Lower lobe of right lung (tissue), 2 donors: Measurements from ENCODE around the gene PTPN14. TPM values are rescaled to one million over a fixed set of nuclear protein-coding genes. Genes with fewer than 3 reads are reported as not detected.

Experiments
- ATAC-seq, 2 donors: fragments of 200-7000 bp; cut with Tn5 transposase; one replicate each; pipeline ENCODE4 v1.9.1; 2020 to 2022; ENCODE audit warnings: mild to moderate bottlenecking in 2 of 2, moderate library complexity in 2 of 2
- DNase-seq: peaks from one replicate; pipeline ENCODE4 v3.0.0-alpha.2; 2020
- H3K27ac ChIP-seq: fragments of 200-600 bp; one replicate; pipeline ENCODE4 v1.8.0; 2022
- H3K27me3 ChIP-seq: fragments of 200-600 bp; one replicate; pipeline ENCODE4 v1.8.0; 2022; ENCODE audit warnings: low read depth
- H3K36me3 ChIP-seq: fragments of 200-600 bp; one replicate; pipeline ENCODE4 v1.8.0; 2022; ENCODE audit warnings: mild to moderate bottlenecking
- H3K4me1 ChIP-seq: fragments of 200-600 bp; one replicate; pipeline ENCODE4 v1.8.0; 2022
- H3K4me3 ChIP-seq: fragments of 200-600 bp; one replicate; pipeline ENCODE4 v1.8.0; 2022; ENCODE audit warnings: mild to moderate bottlenecking
- H3K9me3 ChIP-seq: fragments of 200-600 bp; one replicate; pipeline ENCODE4 v1.8.0; 2022
- CTCF ChIP-seq: fragments of 200-600 bp; IDR thresholded peaks from one replicate; pipeline ENCODE4 v1.8.0; 2022; ENCODE audit warnings: antibody characterized with exemption, mild to moderate bottlenecking
- intact Hi-C: fragments of 100-400 bp; cut with DNase I; formaldehyde crosslinking; loops from one replicate; pipeline ENCODE4 v1.11.0; 2022
- total RNA-seq: library from RNA; stranded (reverse); fragmentation: NEBNext Ultra II Directional; extraction: Animal tissue kit (Norgen Biotek cat#: 25700); gene quantifications from one replicate; pipeline ENCODE4 v1.2.1, GENCODE V29; 2021
- donor health status: DM: no; HTN: yes; CAD: no; lungs with severe emphysema.

The PTPN14 gene
- total RNA-seq, 1 donor from 2014 or later: 34.1 TPM

DNA sequence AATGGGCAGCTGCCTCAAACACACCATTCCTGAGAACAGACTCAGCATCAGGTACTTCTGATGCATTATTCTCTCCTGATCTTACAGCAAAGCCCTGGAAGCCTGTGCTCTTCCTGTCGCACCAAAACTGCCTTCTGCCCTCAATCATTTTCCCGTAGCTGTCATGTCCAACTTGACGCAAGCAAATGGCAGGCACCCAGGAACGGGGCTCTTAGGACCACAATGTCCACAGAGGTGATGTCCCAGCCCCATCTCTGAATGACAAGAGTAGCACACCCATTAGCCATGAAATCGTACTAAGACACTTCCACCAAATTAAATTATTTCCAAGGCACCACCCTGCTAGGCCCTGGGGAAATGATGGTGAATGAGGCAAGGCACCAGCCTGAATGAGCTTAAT lies 47.1 kb downstream of the PTPN14 start:
- intact Hi-C loops: no loop called here
- ATAC-seq (no peak), DNase-seq (no peak)
- no peak overlapping the region for H3K27ac ChIP-seq
- H3K4me1 ChIP-seq: peaks cover 8% of the 10 kb centered on the region
- no peaks in the 10 kb centered on the region for H3K9me3 ChIP-seq
- H3K27me3 ChIP-seq: no peaks in the 10 kb centered on the region
- no peak for TF ChIP-seq CTCF
- no peak overlapping the region for H3K4me3 ChIP-seq
- no peaks in the 10 kb centered on the region for H3K36me3 ChIP-seq

DNA sequence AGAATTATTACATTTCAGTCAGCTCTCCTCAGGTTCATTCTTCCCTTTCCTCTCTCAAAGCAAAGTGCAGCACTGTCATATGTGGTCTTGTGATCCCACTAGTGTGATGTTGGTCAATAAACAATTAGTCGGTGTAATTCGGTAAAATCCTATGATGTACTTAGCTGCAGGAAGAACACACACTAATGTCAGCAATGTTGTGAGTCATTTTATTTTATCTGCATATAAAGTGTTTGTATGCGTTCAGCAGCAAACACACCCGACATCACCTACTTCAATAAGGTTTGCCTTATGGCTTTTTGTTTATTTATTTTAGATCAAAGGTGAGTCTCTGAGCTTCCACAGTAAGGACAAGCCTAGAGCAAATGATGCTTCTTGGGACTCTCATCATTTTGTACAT lies 47.8 kb downstream of the PTPN14 start:
- TF ChIP-seq CTCF: no peak

GRCh38 chr1:214500340-214501055 lies 50.9 kb downstream of the PTPN14 start:
- no peak overlapping the region for H3K27ac ChIP-seq
- no peaks in the 10 kb centered on the region for H3K9me3 ChIP-seq
- no peak for ATAC-seq
- no peaks in the 10 kb centered on the region for H3K27me3 ChIP-seq
- H3K4me1 ChIP-seq: peaks cover 8% of the 10 kb centered on the region
- TF ChIP-seq CTCF: no peak
- no peaks in the 10 kb centered on the region for H3K36me3 ChIP-seq
- no peak overlapping the region for H3K4me3 ChIP-seq
- DNase-seq: no peak
- intact Hi-C loops: no loop called here

More for the DNA sequence above, 47.8 kb downstream of the PTPN14 start:
- H3K4me3 ChIP-seq: no peak overlapping the region
- no peaks in the 10 kb centered on the region for H3K27me3 ChIP-seq
- DNase-seq: no peak
- H3K9me3 ChIP-seq: no peaks in the 10 kb centered on the region
- intact Hi-C loops: no loop called here
- H3K27ac ChIP-seq: no peak overlapping the region
- H3K4me1 ChIP-seq: peaks cover 8% of the 10 kb centered on the region
- no peaks in the 10 kb centered on the region for H3K36me3 ChIP-seq
- ATAC-seq: peak in 1 of 2 donors; percentile 30

- Histone ChIP-seq H3K27ac (no peak overlapping the region), H3K9me3 (no peaks in the 10 kb centered on the region), H3K27me3 (no peaks in the 10 kb centered on the region), H3K36me3 (no peaks in the 10 kb centered on the region), H3K4me3 (no peak overlapping the region), H3K4me1 (peaks cover 8% of the 10 kb centered on the region)
- no peak for TF ChIP-seq CTCF
- DNase-seq: no peak
- ATAC-seq: no peak
- intact Hi-C loops: no loop called here
Observed at GRCh38 chr1:214499732-214500131, 51.7 kb downstream of the PTPN14 start.

DNA sequence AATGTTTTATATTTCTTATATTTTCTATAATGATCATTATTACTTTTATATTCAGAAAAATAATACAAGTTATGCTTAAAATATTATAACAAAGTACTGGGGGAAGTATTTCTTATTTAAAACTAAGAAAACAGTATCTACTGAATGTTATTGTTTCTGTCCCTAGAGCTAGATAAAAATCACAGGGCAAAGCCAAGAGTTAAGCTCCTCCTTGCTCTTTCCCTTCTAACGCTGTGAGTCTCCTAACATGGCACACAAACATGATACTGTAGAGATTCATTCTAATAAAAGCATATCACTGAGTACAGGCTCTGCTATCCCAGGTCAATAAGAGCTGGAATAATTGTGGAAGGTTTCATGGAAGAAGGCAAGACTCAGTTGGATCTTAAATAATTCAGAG lies 53.4 kb downstream of the PTPN14 start:
- ATAC-seq (no peak), DNase-seq (no peak)
- H3K4me1 ChIP-seq: peaks cover 8% of the 10 kb centered on the region
- H3K4me3 ChIP-seq: no peak overlapping the region
- H3K9me3 ChIP-seq: no peaks in the 10 kb centered on the region
- no peak overlapping the region for H3K27ac ChIP-seq
- H3K36me3 ChIP-seq: no peaks in the 10 kb centered on the region
- TF ChIP-seq CTCF: no peak
- H3K27me3 ChIP-seq: no peaks in the 10 kb centered on the region
- intact Hi-C loops: no loop called here
